SU-DHL-6 (cell line): ENCODE measurements around the gene ACAN.

Experiments
- EZH2phosphoT487 ChIP-seq: fragments of 200-600 bp; sonication (generic), shearing (Covaris generic); conservative IDR thresholded peaks from 2 replicates; pipeline ENCODE4 v1.6.1; 2018; ENCODE audit warnings: mild to moderate bottlenecking, antibody characterized with exemption, low read length, moderate library complexity, mixed read lengths
- TF ChIP-seq, protein P1 (sequence below): fragments of 200-600 bp; sonication (generic); IDR thresholded peaks from one replicate; pipeline ENCODE4 v1.5.1; 2017; ENCODE audit warnings: antibody characterized with exemption, mild to moderate bottlenecking, low read length, moderate library complexity; ENCODE audit not compliant: insufficient read depth, poor library complexity, severe bottlenecking

DNA sequence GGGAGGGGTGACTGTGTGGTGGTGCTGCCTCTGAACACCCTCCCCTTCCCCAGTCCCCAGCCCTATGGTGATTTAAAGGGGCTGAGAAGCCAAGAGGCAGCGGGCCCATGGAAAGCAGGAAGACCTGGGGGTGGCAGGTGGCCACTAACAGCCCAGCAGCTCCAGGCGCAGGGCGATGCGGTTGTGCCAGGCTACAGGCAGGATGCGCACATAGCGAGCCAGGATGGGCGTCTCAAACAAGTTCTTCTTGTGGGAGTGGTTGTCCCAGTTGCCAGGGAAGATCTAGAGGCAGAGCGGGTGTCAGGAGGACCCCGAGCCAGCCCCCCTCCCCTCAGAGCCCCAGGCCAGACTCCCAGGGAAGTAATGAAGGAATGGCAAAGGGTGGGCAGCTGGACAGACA, 96.0 kb downstream of the ACAN start:
- TF ChIP-seq, protein P1, sequence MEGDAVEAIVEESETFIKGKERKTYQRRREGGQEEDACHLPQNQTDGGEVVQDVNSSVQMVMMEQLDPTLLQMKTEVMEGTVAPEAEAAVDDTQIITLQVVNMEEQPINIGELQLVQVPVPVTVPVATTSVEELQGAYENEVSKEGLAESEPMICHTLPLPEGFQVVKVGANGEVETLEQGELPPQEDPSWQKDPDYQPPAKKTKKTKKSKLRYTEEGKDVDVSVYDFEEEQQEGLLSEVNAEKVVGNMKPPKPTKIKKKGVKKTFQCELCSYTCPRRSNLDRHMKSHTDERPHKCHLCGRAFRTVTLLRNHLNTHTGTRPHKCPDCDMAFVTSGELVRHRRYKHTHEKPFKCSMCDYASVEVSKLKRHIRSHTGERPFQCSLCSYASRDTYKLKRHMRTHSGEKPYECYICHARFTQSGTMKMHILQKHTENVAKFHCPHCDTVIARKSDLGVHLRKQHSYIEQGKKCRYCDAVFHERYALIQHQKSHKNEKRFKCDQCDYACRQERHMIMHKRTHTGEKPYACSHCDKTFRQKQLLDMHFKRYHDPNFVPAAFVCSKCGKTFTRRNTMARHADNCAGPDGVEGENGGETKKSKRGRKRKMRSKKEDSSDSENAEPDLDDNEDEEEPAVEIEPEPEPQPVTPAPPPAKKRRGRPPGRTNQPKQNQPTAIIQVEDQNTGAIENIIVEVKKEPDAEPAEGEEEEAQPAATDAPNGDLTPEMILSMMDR, result no peak
- TF ChIP-seq EZH2phosphoT487, result no peak
